Activated naive CD8-positive, alpha-beta T cell treated with anti-CD3 and anti-CD28 coated beads for 36 hours (primary cell): ENCODE results near the gene CYP2A7. TPM values are rescaled to one million over a fixed set of nuclear protein-coding genes. Genes with fewer than 3 reads are reported as not detected.
A peak's percentile ranks its signal among the peaks of the same experiment; 100 is the strongest.
"Not testable (repeated sequence)": the region's sequence is repeated elsewhere in the genome, so short reads cannot be mapped to it uniquely, and the experiment has no call there.

Source experiments
- DNase-seq: peaks from one replicate; pipeline ENCODE4 v3.0.0; 2021
- H3K27ac Mint-ChIP-seq: one replicate; pipeline ENCODE4 v1.8.0; 2022; ENCODE audit warnings: mild to moderate bottlenecking, moderate library complexity, mixed read lengths
- H3K27me3 Mint-ChIP-seq: one replicate; pipeline ENCODE4 v1.8.0; 2022; ENCODE audit warnings: mild to moderate bottlenecking, mixed read lengths
- H3K36me3 Mint-ChIP-seq: one replicate; pipeline ENCODE4 v1.8.0; 2021; ENCODE audit warnings: mild to moderate bottlenecking, mixed read lengths
- H3K4me1 Mint-ChIP-seq: one replicate; pipeline ENCODE4 v1.8.0; 2021; ENCODE audit warnings: mixed read lengths
- H3K4me3 Mint-ChIP-seq: one replicate; pipeline ENCODE4 v1.8.0; 2022; ENCODE audit warnings: mild to moderate bottlenecking, moderate library complexity, mixed read lengths
- H3K9me3 Mint-ChIP-seq: one replicate; pipeline ENCODE4 v1.8.0; 2022; ENCODE audit warnings: mixed read lengths
- total RNA-seq, 2 experiments: library from RNA; stranded (reverse); gene quantifications; one replicate each; pipeline ENCODE4 v1.2.3, GENCODE V29; 2021

CYP2A7 gene
- total RNA-seq, 2 experiments from 2014 or later = not detected

- H3K36me3 Mint-ChIP-seq = no peaks in the 10 kb centered on the region
- no peak overlapping the region for H3K4me3 Mint-ChIP-seq
- no peak overlapping the region for H3K27ac Mint-ChIP-seq
- no peak for DNase-seq
- peaks cover 14% of the 10 kb centered on the region for H3K4me1 Mint-ChIP-seq
- no peaks in the 10 kb centered on the region for H3K9me3 Mint-ChIP-seq
- H3K27me3 Mint-ChIP-seq = no peaks in the 10 kb centered on the region
Observed at GRCh38 chr19:40836754-40837429, 45.1 kb downstream of the CYP2A7 start.

- not testable (repeated sequence) for H3K4me3 Mint-ChIP-seq, H3K36me3 Mint-ChIP-seq, H3K9me3 Mint-ChIP-seq, H3K27me3 Mint-ChIP-seq, DNase-seq
- Mint-ChIP-seq H3K27ac (peak overlapping the region; percentile 13), H3K4me1 (peaks cover 14% of the 10 kb centered on the region)
Observed at GRCh38 chr19:40833728-40834533, 48.1 kb downstream of the CYP2A7 start.

- H3K36me3 Mint-ChIP-seq, H3K9me3 Mint-ChIP-seq, H3K27me3 Mint-ChIP-seq, H3K27ac Mint-ChIP-seq, H3K4me3 Mint-ChIP-seq, DNase-seq: not testable (repeated sequence)
- peaks cover 14% of the 10 kb centered on the region for H3K4me1 Mint-ChIP-seq
Observed at GRCh38 chr19:40832431-40832790, 49.6 kb downstream of the CYP2A7 start.

- H3K9me3 Mint-ChIP-seq = peaks cover 6% of the 10 kb centered on the region
- H3K4me3 Mint-ChIP-seq = no peak overlapping the region
- H3K27ac Mint-ChIP-seq = no peak overlapping the region
- no peaks in the 10 kb centered on the region for H3K27me3 Mint-ChIP-seq
- no peak for DNase-seq
- peaks cover 18% of the 10 kb centered on the region for H3K4me1 Mint-ChIP-seq
- H3K36me3 Mint-ChIP-seq = peaks cover 4% of the 10 kb centered on the region
Observed at GRCh38 chr19:40831502-40832430, 50.3 kb downstream of the CYP2A7 start.

GRCh38 chr19:40830741-40831140 is 51.3 kb downstream of the CYP2A7 start:
- H3K36me3 Mint-ChIP-seq, H3K27ac Mint-ChIP-seq, H3K27me3 Mint-ChIP-seq, H3K4me3 Mint-ChIP-seq, DNase-seq, H3K9me3 Mint-ChIP-seq: not testable (repeated sequence)
- peaks cover 21% of the 10 kb centered on the region for H3K4me1 Mint-ChIP-seq

GRCh38 chr19:40829205-40829604 is 52.8 kb downstream of the CYP2A7 start:
- Mint-ChIP-seq H3K27me3 (no peaks in the 10 kb centered on the region), H3K27ac (no peak overlapping the region), H3K9me3 (peaks cover 6% of the 10 kb centered on the region), H3K36me3 (peaks cover 6% of the 10 kb centered on the region), H3K4me3 (no peak overlapping the region), H3K4me1 (peaks cover 24% of the 10 kb centered on the region)
- DNase-seq = no peak

GRCh38 chr19:40827386-40828247 is 54.4 kb downstream of the CYP2A7 start:
- DNase-seq = no peak
- Mint-ChIP-seq H3K9me3 (peaks cover 6% of the 10 kb centered on the region), H3K4me1 (peaks cover 13% of the 10 kb centered on the region), H3K4me3 (no peak overlapping the region), H3K27me3 (no peaks in the 10 kb centered on the region), H3K36me3 (peaks cover 6% of the 10 kb centered on the region), H3K27ac (no peak overlapping the region)

GRCh38 chr19:40826699-40827385 is 55.2 kb downstream of the CYP2A7 start:
- not testable (repeated sequence) for H3K4me1 Mint-ChIP-seq, H3K27me3 Mint-ChIP-seq, DNase-seq, H3K9me3 Mint-ChIP-seq, H3K36me3 Mint-ChIP-seq, H3K27ac Mint-ChIP-seq, H3K4me3 Mint-ChIP-seq

- not testable (repeated sequence) for DNase-seq, H3K9me3 Mint-ChIP-seq, H3K27ac Mint-ChIP-seq
Observed at GRCh38 chr19:40826312-40826698, 55.7 kb downstream of the CYP2A7 start.

GRCh38 chr19:40825460-40826095 is 56.5 kb downstream of the CYP2A7 start:
- DNase-seq, H3K4me3 Mint-ChIP-seq, H3K36me3 Mint-ChIP-seq, H3K27ac Mint-ChIP-seq, H3K27me3 Mint-ChIP-seq, H3K9me3 Mint-ChIP-seq, H3K4me1 Mint-ChIP-seq: not testable (repeated sequence)

More at GRCh38 chr19:40826312-40826698, 55.7 kb downstream of the CYP2A7 start:
- H3K4me1 Mint-ChIP-seq, H3K36me3 Mint-ChIP-seq, H3K4me3 Mint-ChIP-seq, H3K27me3 Mint-ChIP-seq: not testable (repeated sequence)

Other genes with a start within 250 kb of the CYP2A7 start
- gene NUMBL, start 191.6 kb downstream of the CYP2A7 start, total RNA-seq = 10 to 100 TPM; 13.4 to 14.9 TPM
- 10 to 100 TPM; 18.9 to 25.3 TPM for gene COQ8B, start 165.3 kb downstream of the CYP2A7 start, total RNA-seq
- gene ITPKC, start 165.1 kb downstream of the CYP2A7 start, total RNA-seq = 1 to 10 TPM; 3.8 to 4.1 TPM
- 10 to 100 TPM; 13.8 to 15.6 TPM for gene ACTMAP, start 131.8 kb downstream of the CYP2A7 start, total RNA-seq
- 100 to 1,000 TPM; 237 to 252 TPM for gene SNRPA, start 131.0 kb downstream of the CYP2A7 start, total RNA-seq
- gene MIA, start 106.7 kb downstream of the CYP2A7 start, total RNA-seq = not detected
- 10 to 100 TPM; 26.0 to 27.2 TPM for gene RAB4B, start 104.0 kb downstream of the CYP2A7 start, total RNA-seq
- 100 to 1,000 TPM in 1 of 2 experiments, 10 to 100 TPM in 1; 97.2 to 100 TPM for gene EGLN2, start 83.0 kb downstream of the CYP2A7 start, total RNA-seq
- gene CYP2A6, start 31.8 kb downstream of the CYP2A7 start, total RNA-seq = under 1 TPM in 1 of 2 experiments, not detected in 1; 0.27 TPM
- not detected for gene CYP2B6, start 109.1 kb upstream of the CYP2A7 start, total RNA-seq
- gene CYP2A13, start 206.2 kb upstream of the CYP2A7 start, total RNA-seq = not detected
- gene CYP2F1, start 232.2 kb upstream of the CYP2A7 start, total RNA-seq = not detected